ENCODE data around the gene KIF3A. TPM values are rescaled to one million over a fixed set of nuclear protein-coding genes. Genes with fewer than 3 reads are reported as not detected.

KIF3A gene
- polyA plus RNA-seq, 1 of the 3 experiments (the other 2 are of a cell fraction), result 5.1 TPM

- no peaks in the 10 kb centered on the region for H3K36me3 ChIP-seq (replicated peaks in 1 of 2; ENCODE audit: control insufficient read depth in 1 of 2, insufficient read depth in 2 of 2, low read length in 1 of 2)
- peak within 1 kb of the TSS; percentile 49 to 51; a peak in 3 of 4 replicates for H3K4me3 ChIP-seq (ENCODE audit: low read depth in 2 of 2, low read length in 1 of 2)
- ChIA-PET POLR2A (interaction anchor here (0.7 kb wide), 1 partner anchor 119 kb away, joined by 3 read pairs; the partner anchor contains the start of genes GDF9 and UQCRQ), CTCF (interaction anchor here (0.6 to 3.3 kb wide), 14 partner anchors 8 to 220 kb away, joined by 3 to 21 read pairs (median 5); partner anchors contain the start of genes KIF3A and SHROOM1)
- H3K9me3 ChIP-seq, result no peaks in the 10 kb centered on the region
- no peaks in the 10 kb centered on the region for H3K27me3 ChIP-seq (ENCODE audit: insufficient read depth)
- TF ChIP-seq TCF12 (IDR thresholded peaks at IDR 0.05) (no peak), RAD21 (IDR thresholded peaks at IDR 0.05; ENCODE audit: low read length) (peak; percentile 53), SMC3 (IDR thresholded peaks at IDR 0.05; ENCODE audit: low read depth, low read length) (0 out of 2 replicates have a peak, but pooled peaks have one; percentile 16), SIN3A (IDR thresholded peaks at IDR 0.05; ENCODE audit: borderline replicate concordance, low read depth, low read length) (no peak)
- TF ChIP-seq, protein P1, sequence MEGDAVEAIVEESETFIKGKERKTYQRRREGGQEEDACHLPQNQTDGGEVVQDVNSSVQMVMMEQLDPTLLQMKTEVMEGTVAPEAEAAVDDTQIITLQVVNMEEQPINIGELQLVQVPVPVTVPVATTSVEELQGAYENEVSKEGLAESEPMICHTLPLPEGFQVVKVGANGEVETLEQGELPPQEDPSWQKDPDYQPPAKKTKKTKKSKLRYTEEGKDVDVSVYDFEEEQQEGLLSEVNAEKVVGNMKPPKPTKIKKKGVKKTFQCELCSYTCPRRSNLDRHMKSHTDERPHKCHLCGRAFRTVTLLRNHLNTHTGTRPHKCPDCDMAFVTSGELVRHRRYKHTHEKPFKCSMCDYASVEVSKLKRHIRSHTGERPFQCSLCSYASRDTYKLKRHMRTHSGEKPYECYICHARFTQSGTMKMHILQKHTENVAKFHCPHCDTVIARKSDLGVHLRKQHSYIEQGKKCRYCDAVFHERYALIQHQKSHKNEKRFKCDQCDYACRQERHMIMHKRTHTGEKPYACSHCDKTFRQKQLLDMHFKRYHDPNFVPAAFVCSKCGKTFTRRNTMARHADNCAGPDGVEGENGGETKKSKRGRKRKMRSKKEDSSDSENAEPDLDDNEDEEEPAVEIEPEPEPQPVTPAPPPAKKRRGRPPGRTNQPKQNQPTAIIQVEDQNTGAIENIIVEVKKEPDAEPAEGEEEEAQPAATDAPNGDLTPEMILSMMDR (IDR thresholded peaks at IDR 0.05), result peak; percentile 54
- peak within 1 kb of the TSS; percentile 74; the same call in 1 of the 2 replicates for H2AFZ ChIP-seq (ENCODE audit: low read depth)
- H3K4me2 ChIP-seq, result peak within 1 kb of the TSS; percentile 68
- no peaks in the 10 kb centered on the region for H3F3A ChIP-seq (replicated peaks; ENCODE audit: insufficient read depth)
- no peak within 1 kb of the TSS for H3K9ac ChIP-seq
- H4K20me1 ChIP-seq (ENCODE audit: insufficient read depth), result no peaks in the 10 kb centered on the region
- H3K9me2 ChIP-seq, result no peaks in the 10 kb centered on the region
- no peak within 1 kb of the TSS for H3K27ac ChIP-seq (ENCODE audit: low read depth in 2 of 2, low read length in 1 of 2)
- no peaks in the 10 kb centered on the region; a peak in 1 of 4 replicates for H3K4me1 ChIP-seq (ENCODE audit: control insufficient read depth in 1 of 2, insufficient read depth in 2 of 2, low read depth in 1 of 2, low read length in 1 of 2)
- peak; percentile 87 for DNase-seq
- 14% methylated on average over 10 of the region's 59 CpGs for whole genome bisulfite sequencing (ENCODE audit: low lambda C conversion rate)
- H3K79me2 ChIP-seq (ENCODE audit: insufficient read depth), result no peaks in the 10 kb centered on the region
Measured at GRCh38 chr5:132746954-132747615, 9.7 kb upstream of the KIF3A start, which contains the start of gene CCNI2. TSS of gene CCNI2 (plus strand) at chr5:132747426. CDS start at chr5:132747496, 70 bp downstream.

- no peaks in the 10 kb centered on the region for H4K20me1 ChIP-seq (ENCODE audit: insufficient read depth)
- no peak overlapping the region; the same call in 1 of the 2 replicates for H2AFZ ChIP-seq (ENCODE audit: low read depth)
- H3K9me2 ChIP-seq, result no peaks in the 10 kb centered on the region
- no peaks in the 10 kb centered on the region for H3K79me2 ChIP-seq (ENCODE audit: insufficient read depth)
- DNase-seq, result no peak
- H3K4me1 ChIP-seq (ENCODE audit: control insufficient read depth in 1 of 2, insufficient read depth in 2 of 2, low read depth in 1 of 2, low read length in 1 of 2), result no peaks in the 10 kb centered on the region; a peak in 1 of 4 replicates
- H3F3A ChIP-seq (replicated peaks; ENCODE audit: insufficient read depth), result no peaks in the 10 kb centered on the region
- H3K9ac ChIP-seq, result no peak overlapping the region
- TF ChIP-seq SIN3A (IDR thresholded peaks at IDR 0.05; ENCODE audit: borderline replicate concordance, low read depth, low read length), result no peak
- no peak overlapping the region for H3K27ac ChIP-seq (ENCODE audit: low read depth in 2 of 2, low read length in 1 of 2)
- H3K4me2 ChIP-seq, result peak overlapping the region; percentile 68
- WGBS (ENCODE audit: low lambda C conversion rate), result 30% methylated on average over 3 of the region's 3 CpGs
- peak overlapping the region; percentile 49 to 51; a peak in 2 of 4 replicates for H3K4me3 ChIP-seq (ENCODE audit: low read depth in 2 of 2, low read length in 1 of 2)
- ChIA-PET POLR2A (no interaction called here), CTCF (interaction anchor here (0.6 to 3.3 kb wide), 11 partner anchors 8 to 219 kb away, joined by 3 to 21 read pairs (median 6); partner anchors contain the start of genes KIF3A and SHROOM1)
- no peaks in the 10 kb centered on the region for H3K27me3 ChIP-seq (ENCODE audit: insufficient read depth)
- no peaks in the 10 kb centered on the region for H3K9me3 ChIP-seq
- no peaks in the 10 kb centered on the region for H3K36me3 ChIP-seq (replicated peaks in 1 of 2; ENCODE audit: control insufficient read depth in 1 of 2, insufficient read depth in 2 of 2, low read length in 1 of 2)
Measured at GRCh38 chr5:132746592-132746953, 9.2 kb upstream of the KIF3A start.

GRCh38 chr5:132744659-132745058 lies 7.3 kb upstream of the KIF3A start:
- Histone ChIP-seq H3K4me2 (no peak overlapping the region), H3K9ac (no peak overlapping the region), H3K27me3 (ENCODE audit: insufficient read depth) (no peaks in the 10 kb centered on the region), H3K9me3 (no peaks in the 10 kb centered on the region), H3K4me3 (ENCODE audit: low read depth in 2 of 2, low read length in 1 of 2) (no peak overlapping the region), H3K4me1 (ENCODE audit: control insufficient read depth in 1 of 2, insufficient read depth in 2 of 2, low read depth in 1 of 2, low read length in 1 of 2) (no peaks in the 10 kb centered on the region; a peak in 1 of 4 replicates), H3K27ac (ENCODE audit: low read depth in 2 of 2, low read length in 1 of 2) (no peak overlapping the region), H3K36me3 (replicated peaks in 1 of 2; ENCODE audit: control insufficient read depth in 1 of 2, insufficient read depth in 2 of 2, low read length in 1 of 2) (no peaks in the 10 kb centered on the region), H4K20me1 (ENCODE audit: insufficient read depth) (no peaks in the 10 kb centered on the region), H3K9me2 (no peaks in the 10 kb centered on the region), H2AFZ (ENCODE audit: low read depth) (no peak overlapping the region), H3F3A (replicated peaks; ENCODE audit: insufficient read depth) (no peaks in the 10 kb centered on the region), H3K79me2 (ENCODE audit: insufficient read depth) (no peaks in the 10 kb centered on the region)
- CTCF ChIA-PET, result interaction anchor here (1.2 kb wide), 1 partner anchor 10 kb away, joined by 4 read pairs; no protein-coding TSS in a partner anchor
- POLR2A ChIA-PET, result no interaction called here
- no peak for DNase-seq
- 61% methylated on average over 2 of the region's 2 CpGs for WGBS (ENCODE audit: low lambda C conversion rate)
- TF ChIP-seq, protein P2, sequence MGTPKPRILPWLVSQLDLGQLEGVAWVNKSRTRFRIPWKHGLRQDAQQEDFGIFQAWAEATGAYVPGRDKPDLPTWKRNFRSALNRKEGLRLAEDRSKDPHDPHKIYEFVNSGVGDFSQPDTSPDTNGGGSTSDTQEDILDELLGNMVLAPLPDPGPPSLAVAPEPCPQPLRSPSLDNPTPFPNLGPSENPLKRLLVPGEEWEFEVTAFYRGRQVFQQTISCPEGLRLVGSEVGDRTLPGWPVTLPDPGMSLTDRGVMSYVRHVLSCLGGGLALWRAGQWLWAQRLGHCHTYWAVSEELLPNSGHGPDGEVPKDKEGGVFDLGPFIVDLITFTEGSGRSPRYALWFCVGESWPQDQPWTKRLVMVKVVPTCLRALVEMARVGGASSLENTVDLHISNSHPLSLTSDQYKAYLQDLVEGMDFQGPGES (IDR thresholded peaks at IDR 0.05; ENCODE audit: low read depth, low read length), result no peak
- TF ChIP-seq PBX3 (IDR thresholded peaks at IDR 0.05) (no peak), FOSL2 (IDR thresholded peaks at IDR 0.05; ENCODE audit: borderline replicate concordance, low read depth) (no peak), MXI1 (IDR thresholded peaks at IDR 0.05; ENCODE audit: low read depth, low read length) (no peak), NFIC (IDR thresholded peaks at IDR 0.05; ENCODE audit: borderline replicate concordance) (no peak)
- TF ChIP-seq, protein P3, sequence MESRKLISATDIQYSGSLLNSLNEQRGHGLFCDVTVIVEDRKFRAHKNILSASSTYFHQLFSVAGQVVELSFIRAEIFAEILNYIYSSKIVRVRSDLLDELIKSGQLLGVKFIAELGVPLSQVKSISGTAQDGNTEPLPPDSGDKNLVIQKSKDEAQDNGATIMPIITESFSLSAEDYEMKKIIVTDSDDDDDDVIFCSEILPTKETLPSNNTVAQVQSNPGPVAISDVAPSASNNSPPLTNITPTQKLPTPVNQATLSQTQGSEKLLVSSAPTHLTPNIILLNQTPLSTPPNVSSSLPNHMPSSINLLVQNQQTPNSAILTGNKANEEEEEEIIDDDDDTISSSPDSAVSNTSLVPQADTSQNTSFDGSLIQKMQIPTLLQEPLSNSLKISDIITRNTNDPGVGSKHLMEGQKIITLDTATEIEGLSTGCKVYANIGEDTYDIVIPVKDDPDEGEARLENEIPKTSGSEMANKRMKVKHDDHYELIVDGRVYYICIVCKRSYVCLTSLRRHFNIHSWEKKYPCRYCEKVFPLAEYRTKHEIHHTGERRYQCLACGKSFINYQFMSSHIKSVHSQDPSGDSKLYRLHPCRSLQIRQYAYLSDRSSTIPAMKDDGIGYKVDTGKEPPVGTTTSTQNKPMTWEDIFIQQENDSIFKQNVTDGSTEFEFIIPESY (IDR thresholded peaks at IDR 0.05; ENCODE audit: borderline replicate concordance, low read depth), result no peak

All from SK-N-SH (cell line).